ENCODE measurements around the gene TEX35.

TEX35 gene

DNA sequence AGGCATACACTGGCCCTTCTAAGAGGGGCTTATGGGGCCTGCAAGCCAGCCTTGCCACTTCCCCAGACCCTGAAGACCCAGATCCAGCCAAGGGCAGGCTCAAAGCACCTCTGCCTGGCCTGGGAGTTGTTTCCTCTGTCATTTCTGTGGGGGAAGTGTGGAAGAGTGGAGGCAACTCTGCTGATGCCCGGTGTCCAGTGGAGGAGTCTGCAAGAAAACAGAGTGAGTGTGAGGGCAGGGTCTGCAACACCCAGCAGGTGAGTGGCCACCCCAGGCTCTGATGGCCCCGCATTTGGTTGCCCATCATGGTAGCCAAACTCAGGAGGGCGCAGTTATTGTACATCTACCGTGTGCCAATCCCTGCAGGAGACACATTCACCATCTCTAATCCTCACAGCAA lies 24.5 kb upstream of the TEX35 start:
- Histone ChIP-seq H3K4me1 (ENCODE audit: insufficient read depth, low read length) (no peaks in the 10 kb centered on the region), H3K27ac (ENCODE audit: low read length) (no peak overlapping the region), H3K9ac (ENCODE audit: low read depth, low read length) (no peak overlapping the region), H3K27me3 (ENCODE audit: insufficient read depth, low read length, poor library complexity) (no peaks in the 10 kb centered on the region), H4K20me1 (ENCODE audit: insufficient read depth, low read length) (no peaks in the 10 kb centered on the region), H2AFZ (ENCODE audit: low read depth, low read length) (no peak overlapping the region), H3K4me3 (ENCODE audit: low read depth in 1 of 2, low read length in 2 of 2) (no peak overlapping the region), H3K79me2 (ENCODE audit: insufficient read depth, low read length) (no peaks in the 10 kb centered on the region), H3K9me3 (ENCODE audit: insufficient read depth, low read length, severe bottlenecking) (no peaks in the 10 kb centered on the region), H3K4me2 (ENCODE audit: insufficient read depth, low read length) (no peak overlapping the region), H3K36me3 (ENCODE audit: insufficient read depth, low read length) (no peaks in the 10 kb centered on the region)
- no peak for ATAC-seq (ENCODE audit: insufficient read depth, low read depth)
- TF ChIP-seq, protein P1, sequence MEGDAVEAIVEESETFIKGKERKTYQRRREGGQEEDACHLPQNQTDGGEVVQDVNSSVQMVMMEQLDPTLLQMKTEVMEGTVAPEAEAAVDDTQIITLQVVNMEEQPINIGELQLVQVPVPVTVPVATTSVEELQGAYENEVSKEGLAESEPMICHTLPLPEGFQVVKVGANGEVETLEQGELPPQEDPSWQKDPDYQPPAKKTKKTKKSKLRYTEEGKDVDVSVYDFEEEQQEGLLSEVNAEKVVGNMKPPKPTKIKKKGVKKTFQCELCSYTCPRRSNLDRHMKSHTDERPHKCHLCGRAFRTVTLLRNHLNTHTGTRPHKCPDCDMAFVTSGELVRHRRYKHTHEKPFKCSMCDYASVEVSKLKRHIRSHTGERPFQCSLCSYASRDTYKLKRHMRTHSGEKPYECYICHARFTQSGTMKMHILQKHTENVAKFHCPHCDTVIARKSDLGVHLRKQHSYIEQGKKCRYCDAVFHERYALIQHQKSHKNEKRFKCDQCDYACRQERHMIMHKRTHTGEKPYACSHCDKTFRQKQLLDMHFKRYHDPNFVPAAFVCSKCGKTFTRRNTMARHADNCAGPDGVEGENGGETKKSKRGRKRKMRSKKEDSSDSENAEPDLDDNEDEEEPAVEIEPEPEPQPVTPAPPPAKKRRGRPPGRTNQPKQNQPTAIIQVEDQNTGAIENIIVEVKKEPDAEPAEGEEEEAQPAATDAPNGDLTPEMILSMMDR (IDR thresholded peaks at IDR 0.05; ENCODE audit: borderline replicate concordance, extremely low read depth, low read length, poor library complexity, severe bottlenecking) = no peak
- TF ChIP-seq EZH2 (IDR thresholded peaks at IDR 0.05; ENCODE audit: borderline replicate concordance, low read depth, low read length, severe bottlenecking) = no peak
- no peak for DNase-seq

DNA sequence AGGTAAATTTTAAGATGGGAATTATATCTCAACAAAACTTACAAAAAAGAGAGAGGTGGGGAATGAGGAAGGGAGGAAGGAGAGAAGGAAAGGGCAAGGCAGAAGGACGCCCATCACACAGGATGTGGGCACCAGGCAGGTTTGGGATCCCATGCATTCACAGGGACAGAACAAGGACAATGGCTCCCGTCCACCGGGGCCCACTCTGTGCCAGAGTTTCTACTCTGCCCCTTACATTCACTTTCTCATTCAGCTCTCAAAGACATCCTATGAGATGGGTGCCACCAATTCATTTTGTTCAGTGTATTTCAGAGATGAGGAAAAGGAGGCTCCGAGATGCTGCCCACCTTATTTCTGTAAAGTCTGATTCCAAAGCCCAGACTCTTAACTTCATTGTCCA lies 23.5 kb upstream of the TEX35 start:
- Histone ChIP-seq H3K9me3 (ENCODE audit: insufficient read depth, low read length, severe bottlenecking) (no peaks in the 10 kb centered on the region), H3K4me3 (ENCODE audit: low read depth in 1 of 2, low read length in 2 of 2) (no peak overlapping the region), H3K36me3 (ENCODE audit: insufficient read depth, low read length) (no peaks in the 10 kb centered on the region), H3K9ac (ENCODE audit: low read depth, low read length) (no peak overlapping the region), H3K4me2 (ENCODE audit: insufficient read depth, low read length) (no peak overlapping the region), H3K4me1 (ENCODE audit: insufficient read depth, low read length) (no peaks in the 10 kb centered on the region), H3K27ac (ENCODE audit: low read length) (no peak overlapping the region), H4K20me1 (ENCODE audit: insufficient read depth, low read length) (no peaks in the 10 kb centered on the region), H3K27me3 (ENCODE audit: insufficient read depth, low read length, poor library complexity) (no peaks in the 10 kb centered on the region), H3K79me2 (ENCODE audit: insufficient read depth, low read length) (no peaks in the 10 kb centered on the region), H2AFZ (ENCODE audit: low read depth, low read length) (no peak overlapping the region)
- DNase-seq (no peak), ATAC-seq (ENCODE audit: insufficient read depth, low read depth) (no peak)
- TF ChIP-seq, protein P1 (IDR thresholded peaks at IDR 0.05; ENCODE audit: borderline replicate concordance, extremely low read depth, low read length, poor library complexity, severe bottlenecking) = no peak
- no peak for TF ChIP-seq EZH2 (IDR thresholded peaks at IDR 0.05; ENCODE audit: borderline replicate concordance, low read depth, low read length, severe bottlenecking)

DNA sequence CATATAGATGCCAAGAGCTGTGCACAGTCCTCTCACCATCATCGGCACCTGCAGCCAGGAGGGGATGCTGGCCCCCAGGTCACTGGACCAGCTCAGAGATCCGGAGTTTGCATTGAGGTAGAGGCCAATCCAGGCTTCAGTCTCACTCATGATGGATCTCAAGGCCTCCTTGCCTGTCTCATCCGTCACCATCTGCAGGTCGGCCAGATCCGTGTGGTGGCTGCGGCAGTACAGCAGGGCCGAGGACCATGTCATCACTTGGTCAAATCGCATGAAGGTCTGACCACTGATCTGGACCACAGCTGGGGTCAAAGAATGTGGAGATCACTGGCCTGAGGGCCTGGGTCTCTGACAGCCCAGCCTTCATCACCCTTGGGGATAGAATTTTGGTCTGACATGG lies 22.8 kb upstream of the TEX35 start:
- H3K27me3 ChIP-seq (ENCODE audit: insufficient read depth, low read length, poor library complexity) = no peaks in the 10 kb centered on the region
- TF ChIP-seq, protein P1 (IDR thresholded peaks at IDR 0.05; ENCODE audit: borderline replicate concordance, extremely low read depth, low read length, poor library complexity, severe bottlenecking) = no peak
- no peaks in the 10 kb centered on the region for H3K9me3 ChIP-seq (ENCODE audit: insufficient read depth, low read length, severe bottlenecking)
- H3K4me1 ChIP-seq (ENCODE audit: insufficient read depth, low read length) = no peaks in the 10 kb centered on the region
- H3K9ac ChIP-seq (ENCODE audit: low read depth, low read length) = no peak overlapping the region
- no peak overlapping the region for H2AFZ ChIP-seq (ENCODE audit: low read depth, low read length)
- no peak overlapping the region for H3K4me2 ChIP-seq (ENCODE audit: insufficient read depth, low read length)
- no peaks in the 10 kb centered on the region for H3K36me3 ChIP-seq (ENCODE audit: insufficient read depth, low read length)
- no peak for ATAC-seq (ENCODE audit: insufficient read depth, low read depth)
- no peak overlapping the region for H3K27ac ChIP-seq (ENCODE audit: low read length)
- no peak for DNase-seq
- H3K79me2 ChIP-seq (ENCODE audit: insufficient read depth, low read length) = no peaks in the 10 kb centered on the region
- H3K4me3 ChIP-seq (ENCODE audit: low read depth in 1 of 2, low read length in 2 of 2) = no peak overlapping the region
- no peaks in the 10 kb centered on the region for H4K20me1 ChIP-seq (ENCODE audit: insufficient read depth, low read length)

DNA sequence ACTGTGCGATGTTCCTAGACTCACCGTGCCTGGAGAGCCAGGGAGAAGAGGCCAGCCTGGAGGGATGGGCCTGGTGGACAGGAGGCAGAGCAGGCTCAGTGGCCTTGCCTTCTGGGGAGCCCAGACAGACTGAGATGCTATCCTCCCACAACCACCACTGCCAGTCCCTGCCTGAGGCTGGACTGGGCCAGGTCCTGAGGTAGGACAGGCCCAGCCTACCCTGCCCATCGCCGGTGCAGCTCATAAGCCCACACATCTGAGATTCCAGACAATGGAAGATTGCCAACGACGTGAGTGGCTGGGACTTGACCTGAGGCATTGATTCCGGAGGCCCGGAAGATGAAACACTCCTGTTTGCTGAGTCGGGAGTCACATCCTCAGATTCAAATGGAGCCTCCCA lies 21.9 kb upstream of the TEX35 start:
- Histone ChIP-seq H3K79me2 (ENCODE audit: insufficient read depth, low read length) (no peaks in the 10 kb centered on the region), H2AFZ (ENCODE audit: low read depth, low read length) (no peak overlapping the region), H4K20me1 (ENCODE audit: insufficient read depth, low read length) (no peaks in the 10 kb centered on the region), H3K9me3 (ENCODE audit: insufficient read depth, low read length, severe bottlenecking) (no peaks in the 10 kb centered on the region), H3K27me3 (ENCODE audit: insufficient read depth, low read length, poor library complexity) (no peaks in the 10 kb centered on the region), H3K9ac (ENCODE audit: low read depth, low read length) (no peak overlapping the region), H3K4me3 (ENCODE audit: low read depth in 1 of 2, low read length in 2 of 2) (no peak overlapping the region), H3K4me1 (ENCODE audit: insufficient read depth, low read length) (no peaks in the 10 kb centered on the region), H3K27ac (ENCODE audit: low read length) (no peak overlapping the region), H3K36me3 (ENCODE audit: insufficient read depth, low read length) (no peaks in the 10 kb centered on the region), H3K4me2 (ENCODE audit: insufficient read depth, low read length) (no peak overlapping the region)
- ATAC-seq (ENCODE audit: insufficient read depth, low read depth) (no peak), DNase-seq (no peak)
- no peak for TF ChIP-seq EZH2 (IDR thresholded peaks at IDR 0.05; ENCODE audit: borderline replicate concordance, low read depth, low read length, severe bottlenecking)
- TF ChIP-seq, protein P1 (IDR thresholded peaks at IDR 0.05; ENCODE audit: borderline replicate concordance, extremely low read depth, low read length, poor library complexity, severe bottlenecking) = no peak

Measured in DND-41 (cell line).